Activated CD4-positive, alpha-beta T cell treated with anti-CD3 and anti-CD28 coated beads, Interleukin-2, amount 10 ng/mL, durations not matched to agents 7 days and 5 days (primary cell): Measurements from ENCODE around the gene OR52H1. TPM values are rescaled to one million over a fixed set of nuclear protein-coding genes. Genes with fewer than 3 reads are reported as not detected.

Experiments used
- total RNA-seq, 2 experiments: library from RNA; stranded (reverse); gene quantifications; one replicate each; pipeline ENCODE4 v1.2.3, GENCODE V29; 2021

Gene OR52H1
- total RNA-seq, 2 experiments from 2014 or later: 0.37 TPM; not detected in 1

Other genes with a start within 250 kb of the OR52H1 start
- not detected for gene OR51B4, start 246.6 kb downstream of the OR52H1 start, total RNA-seq
- gene OR51B2, start 224.2 kb downstream of the OR52H1 start, total RNA-seq: not detected
- gene OR51B5, start 205.0 kb downstream of the OR52H1 start, total RNA-seq: not detected
- gene OR51B6, start 197.0 kb downstream of the OR52H1 start, total RNA-seq: not detected
- gene OR51M1, start 164.7 kb downstream of the OR52H1 start, total RNA-seq: not detected
- not detected for gene OR51Q1, start 126.4 kb downstream of the OR52H1 start, total RNA-seq
- not detected for gene OR51I1, start 107.0 kb downstream of the OR52H1 start, total RNA-seq
- gene OR51I2, start 99.2 kb downstream of the OR52H1 start, total RNA-seq: not detected
- not detected for gene OR52D1, start 59.9 kb downstream of the OR52H1 start, total RNA-seq
- gene UBQLN3, start 38.6 kb downstream of the OR52H1 start, total RNA-seq: not detected
- gene UBQLNL, start 31.8 kb downstream of the OR52H1 start, total RNA-seq: under 1 TPM; 0.25 to 0.45 TPM
- gene OR52B6, start 32.3 kb upstream of the OR52H1 start, total RNA-seq: not detected
- under 1 TPM; 0.07 to 0.37 TPM for gene TRIM6, start 48.1 kb upstream of the OR52H1 start, total RNA-seq
- 10 to 100 TPM; 12.7 to 13.9 TPM for gene TRIM34, start 76.5 kb upstream of the OR52H1 start, total RNA-seq
- 10 to 100 TPM; 26.2 to 31.1 TPM for gene TRIM5, start 136.5 kb upstream of the OR52H1 start, total RNA-seq
- 100 to 1,000 TPM; 317 to 367 TPM for gene TRIM22, start 141.2 kb upstream of the OR52H1 start, total RNA-seq
- under 1 TPM; 0.31 to 0.40 TPM for gene OR56B1, start 187.9 kb upstream of the OR52H1 start, total RNA-seq
- gene OR52N4, start 205.7 kb upstream of the OR52H1 start, total RNA-seq: 1 to 10 TPM in 1 of 2 experiments, under 1 TPM in 1; 0.89 to 1.1 TPM
- not detected for gene OR52N5, start 234.8 kb upstream of the OR52H1 start, total RNA-seq
- not detected for gene OR52N1, start 242.7 kb upstream of the OR52H1 start, total RNA-seq